Prostate gland (tissue), 2 donors: ENCODE results near the gene GTPBP1.

Experiments
- CTCF ChIP-seq, 4 experiments: fragments of 200-600 bp in 2 of 4; fragments of 450-650 bp in 2 of 4; sonication (generic) in 2 of 4; IDR thresholded peaks; 1 replicate in 3 of 4; 2 replicates in 1 of 4; pipeline ENCODE4 v1.5.1; 2016 to 2019; ENCODE audit warnings: antibody characterized with exemption in 4 of 4, mild to moderate bottlenecking in 2 of 4, moderate library complexity in 2 of 4
- POLR2A ChIP-seq: fragments of 450-650 bp; IDR thresholded peaks from one replicate; pipeline ENCODE4 v1.6.1; 2016; ENCODE audit warnings: antibody characterized with exemption, mild to moderate bottlenecking
- POLR2AphosphoS5 ChIP-seq: sonication (generic); formaldehyde crosslinking; IDR thresholded peaks from one replicate; pipeline ENCODE4 v1.6.1; 2017; ENCODE audit warnings: antibody characterized with exemption

- TF ChIP-seq CTCF (IDR thresholded peaks at IDR 0.05) = no peak
- TF ChIP-seq POLR2AphosphoS5 = no peak
- TF ChIP-seq POLR2A = no peak
Measured at GRCh38 chr22:38720350-38720749, 14.6 kb downstream of the GTPBP1 start.
